Measurements from ENCODE around the gene ALAS2.
A peak's percentile ranks its signal among the peaks of the same experiment; 100 is the strongest.
"Not testable (repeated sequence)": the region's sequence is repeated elsewhere in the genome, so short reads cannot be mapped to it uniquely, and the experiment has no call there.

The ALAS2 gene

DNA sequence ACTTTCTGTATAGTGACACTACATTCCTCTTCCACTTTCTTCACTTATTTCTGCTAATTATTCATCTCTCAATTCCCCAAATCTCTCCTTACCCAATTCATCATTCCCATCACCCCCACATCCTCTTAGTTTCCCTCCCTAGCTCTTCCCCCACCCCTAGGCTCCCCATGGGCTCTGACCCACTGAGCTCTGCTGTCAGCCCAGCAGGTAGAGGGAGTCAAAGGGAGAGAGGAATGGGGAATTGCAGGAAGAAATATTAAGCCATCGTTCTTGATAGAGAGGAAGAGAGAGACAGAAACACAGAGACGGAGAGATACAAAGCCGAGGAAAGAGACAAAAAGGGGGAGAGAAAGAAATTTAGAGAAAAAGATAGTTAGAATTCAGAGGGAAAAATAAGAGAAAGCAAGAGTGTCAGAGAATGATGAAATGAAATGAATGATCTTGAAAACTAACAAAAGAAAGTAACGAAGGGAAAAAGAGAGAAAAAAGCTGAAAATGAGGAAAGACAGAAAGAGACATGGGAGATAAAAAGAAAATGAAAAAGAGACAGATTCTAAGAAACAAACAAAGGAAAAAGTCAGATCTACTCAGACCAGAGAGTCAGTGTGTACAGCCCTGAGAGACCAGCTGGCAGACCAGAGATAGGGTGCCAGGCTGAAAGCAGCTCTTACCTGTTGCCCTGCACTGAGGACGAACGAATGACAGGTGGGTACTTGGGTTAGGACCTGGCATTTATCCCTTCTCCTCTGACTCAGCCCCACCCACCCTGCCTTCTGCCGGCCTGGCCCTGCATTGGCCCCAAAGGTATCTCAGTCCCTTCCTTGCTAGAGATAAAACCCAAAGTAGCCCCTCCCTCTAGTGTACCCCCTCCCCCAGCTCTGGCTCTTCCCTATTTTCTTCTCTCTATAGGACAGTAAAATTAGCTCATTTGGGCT is at the start of gene ALAS2:
ALAS2 (minus strand) TSS at position 707 of the 935 bp plus-strand sequence. CDS start 4,977 bp downstream, outside the sequence.
- DNase-seq = no peak

- no peak for DNase-seq
Measured at GRCh38 chrX:55074851-55075467, 44.2 kb upstream of the ALAS2 start, which contains the start of gene PAGE2B. Gene PAGE2B (plus strand): TSS chrX:55075030. CDS start chrX:55076042, 1,012 bp downstream.

DNA sequence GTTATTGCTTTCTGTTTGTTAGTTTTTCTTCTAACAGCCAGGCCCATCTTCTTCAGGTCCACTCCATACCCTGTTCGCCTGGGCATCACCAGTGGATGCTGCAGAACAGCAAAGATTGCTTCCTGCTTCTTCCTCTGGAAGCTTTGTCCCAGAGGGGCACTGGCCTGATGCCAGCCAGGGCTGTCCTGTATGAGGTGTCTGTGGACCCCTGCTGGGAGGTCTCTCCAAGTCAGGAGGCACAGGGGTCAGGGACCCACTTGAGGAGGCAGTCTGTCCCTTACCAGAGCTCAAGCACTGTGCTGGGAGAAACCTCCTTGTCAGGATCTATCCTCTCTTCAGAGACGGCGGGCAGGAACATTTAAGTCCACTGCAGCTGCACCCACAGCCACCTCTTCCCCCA is 41.5 kb upstream of the ALAS2 start:
- DNase-seq = no peak

- not testable (repeated sequence) for DNase-seq
Measured at GRCh38 chrX:55067180-55067579, 36.4 kb upstream of the ALAS2 start.

GRCh38 chrX:55057675-55058249 is 27.0 kb upstream of the ALAS2 start:
- DNase-seq = peak; percentile 19

DNA sequence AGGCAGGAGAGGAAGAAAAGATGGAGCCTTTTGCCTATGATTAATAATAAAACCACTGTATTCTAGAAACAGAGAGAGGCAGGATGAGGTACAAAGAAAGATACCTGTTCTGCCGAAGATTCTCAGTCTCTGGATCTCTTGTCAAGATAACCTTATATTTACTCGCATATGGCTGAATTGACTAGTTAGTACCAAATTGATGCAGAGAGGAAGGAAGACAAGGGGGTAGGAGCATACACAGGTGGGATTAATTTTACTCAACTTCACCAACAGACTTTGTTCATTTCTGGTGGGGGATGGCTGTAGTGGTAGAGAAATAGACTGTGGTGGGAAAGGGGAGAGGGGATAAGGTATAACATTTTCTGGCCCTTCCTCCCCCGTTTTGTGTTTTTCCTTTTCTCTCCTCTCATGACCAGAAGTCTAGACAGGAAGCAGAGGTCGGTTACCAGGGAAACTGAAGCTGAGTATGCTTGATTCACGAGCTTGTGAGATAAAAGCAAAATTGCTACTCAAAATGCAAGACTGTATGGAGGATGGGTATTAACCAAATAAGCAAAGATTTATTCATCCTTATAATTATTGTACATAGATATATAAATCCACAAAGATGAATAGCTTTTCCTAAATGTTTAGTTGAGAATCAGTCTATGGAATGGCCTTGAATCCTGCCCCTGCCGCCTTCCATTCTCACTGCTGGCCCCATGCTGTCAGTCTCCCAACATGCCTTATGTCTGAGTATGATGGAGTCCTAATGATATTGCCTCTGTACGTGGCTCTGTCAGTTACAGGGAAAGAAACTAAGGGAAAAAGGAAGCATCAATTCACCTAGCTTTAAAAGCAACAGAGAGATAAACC is 26.3 kb upstream of the ALAS2 start:
- DNase-seq = no peak

DNA sequence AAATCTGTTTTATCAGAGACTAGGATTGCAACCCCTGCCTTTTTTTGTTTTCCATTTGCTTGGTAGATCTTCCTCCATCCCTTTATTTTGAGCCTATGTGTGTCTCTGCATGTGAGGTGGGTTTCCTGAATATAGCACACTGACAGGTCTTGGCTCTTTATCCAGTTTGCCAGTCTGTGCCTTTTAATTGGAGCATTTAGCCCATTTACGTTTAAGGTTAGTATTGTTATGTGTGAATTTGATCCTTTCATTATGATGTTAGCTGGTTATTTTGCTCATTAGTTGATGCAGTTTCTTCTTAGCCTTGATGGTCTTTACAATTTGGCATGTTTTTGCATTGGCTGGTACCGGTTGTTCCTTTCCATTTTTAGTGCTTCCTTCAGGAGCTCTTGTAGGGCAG is 19.8 kb upstream of the ALAS2 start:
- DNase-seq = not testable (repeated sequence)

DNA sequence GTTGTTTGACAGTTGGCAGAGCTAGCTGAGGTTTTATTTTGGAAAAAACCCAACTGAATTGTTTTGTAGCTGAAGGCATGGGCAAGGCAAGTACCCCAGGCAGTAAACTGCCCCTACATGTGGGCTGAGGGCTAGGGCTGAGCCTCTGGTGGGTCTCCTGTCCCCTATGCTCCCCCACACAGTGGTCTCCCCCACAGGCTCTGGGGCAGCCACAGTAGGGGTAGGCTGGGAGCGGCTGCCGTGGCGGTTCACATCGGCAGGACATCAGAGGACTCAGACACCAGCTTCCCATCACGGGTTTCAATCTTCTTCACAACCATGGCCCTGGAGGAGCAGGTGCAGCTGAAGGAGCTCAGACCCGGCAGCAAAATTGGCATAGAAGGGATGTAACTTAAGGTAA is 10.7 kb upstream of the ALAS2 start:
- no peak for DNase-seq

DNA sequence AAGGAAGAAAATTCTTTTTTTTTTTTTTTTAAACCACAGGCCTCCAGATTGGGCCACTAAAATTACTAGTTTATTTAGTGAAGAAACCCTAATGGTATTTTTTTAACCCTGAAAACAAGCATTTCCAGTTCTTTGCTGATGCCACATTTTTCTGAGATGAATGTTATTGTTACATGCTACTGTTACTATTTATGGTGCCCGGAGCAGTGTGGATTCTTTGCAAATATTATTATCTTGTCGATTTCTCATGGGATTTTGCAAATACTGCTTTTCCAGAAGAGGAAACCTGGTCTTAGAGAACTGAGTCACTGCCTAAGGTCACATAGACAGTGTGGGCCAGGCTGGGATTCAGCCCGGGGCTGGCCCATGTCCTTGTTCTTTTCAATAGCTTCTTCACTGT is 8.7 kb upstream of the ALAS2 start:
- peak; percentile 1 for DNase-seq

DNA sequence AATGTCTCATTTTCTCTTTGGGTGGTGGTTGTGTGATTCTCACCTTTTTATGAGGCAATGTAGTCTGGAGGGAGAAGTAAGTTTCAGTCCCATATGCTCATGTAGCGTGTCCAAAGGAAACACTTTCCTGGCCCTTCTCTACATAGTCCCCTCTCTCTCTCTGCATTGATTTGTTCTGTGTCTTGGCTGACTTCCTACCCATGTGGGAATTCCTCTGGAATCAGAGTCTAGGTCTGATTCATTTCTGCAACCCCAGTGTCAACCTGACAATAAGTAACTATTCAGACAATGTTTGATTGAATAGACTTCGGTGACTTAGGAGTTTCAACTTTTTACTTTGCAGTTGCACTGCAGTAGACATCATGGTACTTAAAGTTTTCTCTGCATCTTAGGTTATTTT is 2.7 kb upstream of the ALAS2 start:
- no peak for DNase-seq

DNA sequence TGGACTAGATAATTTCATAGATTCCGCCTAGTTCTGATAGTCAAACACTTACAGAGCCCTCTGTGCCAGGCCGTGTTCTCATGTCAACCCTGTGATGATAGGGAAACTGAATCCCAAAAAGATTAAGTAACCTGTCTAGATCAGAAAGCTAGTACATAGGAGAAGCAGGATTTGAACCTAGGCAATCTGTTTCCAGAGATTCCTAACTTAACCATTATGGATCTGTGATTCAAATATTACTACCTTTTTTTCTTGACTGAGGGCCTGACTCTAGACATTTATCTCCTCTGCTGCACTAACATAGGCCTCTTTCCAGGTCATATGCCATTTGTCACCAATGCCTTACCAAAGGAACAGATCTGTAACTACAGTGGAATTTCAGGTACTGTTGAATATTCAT is 1.5 kb downstream of the ALAS2 start:
- no peak for DNase-seq

- no peak for DNase-seq
Measured at GRCh38 chrX:55028611-55029010, 2.2 kb downstream of the ALAS2 start.

DNA sequence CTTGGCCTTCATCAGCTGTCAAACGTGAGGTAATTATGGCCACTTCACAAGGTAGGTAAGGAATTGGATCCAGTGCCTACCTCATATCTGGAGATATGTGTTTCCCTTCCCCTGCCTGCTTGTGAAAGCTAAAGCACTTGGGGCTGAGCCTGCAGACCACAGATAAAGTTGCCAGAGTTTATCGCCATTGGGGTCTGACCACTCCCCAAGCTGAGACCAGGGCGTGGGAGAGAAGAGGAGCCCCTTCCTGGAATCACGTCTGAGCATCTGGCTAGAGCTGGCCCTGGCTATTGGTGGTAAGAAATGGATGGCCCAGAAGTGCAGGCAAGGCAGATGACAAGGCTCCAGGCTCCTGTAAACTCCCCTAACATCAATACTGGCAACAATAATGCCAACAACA is 2.7 kb downstream of the ALAS2 start:
- no peak for DNase-seq

- DNase-seq = no peak
Measured at GRCh38 chrX:55026840-55027239, 3.9 kb downstream of the ALAS2 start.

DNA sequence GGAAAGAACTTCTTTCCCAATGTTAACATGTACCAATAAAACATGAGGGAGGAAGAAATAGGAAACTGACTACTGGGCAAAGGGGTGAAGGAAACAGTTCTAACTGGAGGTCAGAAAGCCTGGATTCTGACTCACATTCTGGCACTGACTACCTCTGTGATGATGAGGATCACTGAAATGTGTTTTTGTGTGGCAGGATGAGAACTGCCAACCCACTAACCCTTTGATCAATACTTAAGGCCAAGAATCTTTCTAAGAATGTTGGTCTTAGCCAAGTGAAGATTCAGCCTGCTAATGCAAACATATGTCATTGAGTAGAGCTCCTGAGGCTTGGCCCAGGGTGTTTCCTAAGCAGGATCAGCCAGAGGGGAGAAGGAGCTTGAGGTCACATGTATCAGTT is 4.6 kb downstream of the ALAS2 start:
- no peak for DNase-seq

DNA sequence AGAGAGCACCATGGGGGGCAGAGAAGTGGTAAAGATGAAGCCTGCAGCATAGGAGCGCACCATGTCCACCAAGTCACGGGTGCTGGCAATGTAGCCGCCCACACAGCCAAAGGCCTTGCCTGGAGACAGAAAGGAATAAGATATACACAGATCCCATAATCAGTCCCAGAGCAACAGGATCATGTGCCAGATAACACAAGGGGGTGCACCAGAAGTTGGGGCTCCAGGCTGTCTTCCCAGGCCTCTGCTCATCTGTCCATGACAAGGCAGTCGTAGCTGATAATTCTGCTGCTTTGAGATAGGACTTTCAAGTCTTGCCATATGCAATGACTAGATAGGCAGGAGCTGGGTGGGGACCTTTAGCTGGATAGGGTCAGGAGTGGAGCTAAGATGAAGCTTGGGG is 15.9 kb downstream of the ALAS2 start:
- DNase-seq = no peak

DNA sequence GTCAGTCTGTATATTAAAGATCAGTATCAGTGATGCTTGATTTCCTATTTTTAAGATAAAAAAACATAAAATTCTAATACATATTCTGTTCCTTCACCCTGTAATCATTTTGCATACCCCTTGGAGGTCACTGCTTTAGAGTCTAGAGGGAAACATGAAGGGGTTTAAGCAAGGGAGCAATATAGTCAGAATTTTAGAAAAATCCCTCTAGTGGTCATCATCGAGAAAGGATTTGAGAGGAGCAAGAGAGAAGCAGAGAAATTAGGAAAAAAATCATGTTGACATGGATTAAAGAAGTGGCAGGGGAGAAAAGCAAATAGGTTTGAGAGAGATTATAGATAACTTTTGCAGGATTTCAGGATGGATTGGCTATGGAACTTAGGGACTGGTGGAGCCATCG is 19.5 kb downstream of the ALAS2 start:
- no peak for DNase-seq

GRCh38 chrX:55008571-55009358 is 22.0 kb downstream of the ALAS2 start:
- DNase-seq = peak; percentile 61

- peak; percentile 62 for DNase-seq
Measured at GRCh38 chrX:55007656-55008055, 23.1 kb downstream of the ALAS2 start.

- no peak for DNase-seq
Measured at GRCh38 chrX:55006827-55007621, 23.8 kb downstream of the ALAS2 start.

DNA sequence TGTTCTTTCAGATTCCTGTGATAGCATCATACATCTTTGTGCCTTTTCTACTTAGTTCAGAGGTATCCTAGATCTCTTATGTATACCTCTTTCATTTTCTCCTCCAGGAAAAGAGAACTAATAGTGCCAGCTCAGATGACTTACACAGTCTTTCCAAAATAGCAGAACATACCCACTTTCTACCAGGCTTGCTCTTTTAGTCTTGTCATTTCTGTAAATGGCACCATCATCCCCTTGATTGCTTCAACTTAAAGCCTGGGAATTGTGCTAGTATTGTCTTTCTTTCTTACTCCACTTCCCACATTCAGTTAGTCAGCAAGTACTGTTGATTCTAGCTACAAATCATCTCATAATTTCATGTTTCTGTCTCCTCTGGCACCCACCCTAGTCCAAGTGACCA is 25.5 kb downstream of the ALAS2 start:
- DNase-seq = no peak
